ENCODE measurements around the gene RNF115.

GRCh38 chr1:145806844-145807243, 17.1 kb downstream of the RNF115 start:
- TF ChIP-seq CTCF (IDR thresholded peaks at IDR 0.05; ENCODE audit: insufficient read depth, low read depth, low read length) (no peak), EZH2 (IDR thresholded peaks at IDR 0.05; ENCODE audit: insufficient read depth, low read length) (no peak)

All from astrocyte (in vitro differentiated cells and primary cell).